GM18517 (cell line): ENCODE measurements around the gene TUT1.
"Not testable (repeated sequence)": the region's sequence is repeated elsewhere in the genome, so short reads cannot be mapped to it uniquely, and the experiment has no call there.

ENCODE experiments used
- ATAC-seq: cut with Tn5 transposase; IDR thresholded peaks from one replicate; pipeline ENCODE4 v1.9.1; 2021; ENCODE audit warnings: mild to moderate bottlenecking, moderate library complexity; ENCODE audit not compliant: unreplicated experiment

TUT1 gene

GRCh38 chr11:62591448-62592145 lies at the start of gene TUT1:
TSS of gene TUT1 (minus strand) at chr11:62591523. CDS start at chr11:62591485, 38 bp downstream.
- peak; percentile 79 for ATAC-seq

GRCh38 chr11:62632492-62632891 lies 41.2 kb upstream of the TUT1 start:
- ATAC-seq = no peak

GRCh38 chr11:62627713-62628112 lies 36.4 kb upstream of the TUT1 start:
- ATAC-seq = no peak

GRCh38 chr11:62622476-62623089 lies 31.3 kb upstream of the TUT1 start:
- ATAC-seq = no peak

- peak; percentile 90 for ATAC-seq
Measured at GRCh38 chr11:62621567-62622470, 30.5 kb upstream of the TUT1 start, which contains the start of gene B3GAT3. TSS of gene B3GAT3 (minus strand) at chr11:62621986. CDS start at chr11:62621947, 39 bp downstream.

GRCh38 chr11:62621027-62621566 lies 29.8 kb upstream of the TUT1 start:
- no peak for ATAC-seq

- not testable (repeated sequence) for ATAC-seq
Measured at GRCh38 chr11:62616957-62617356, 25.6 kb upstream of the TUT1 start.

- ATAC-seq = no peak
Measured at GRCh38 chr11:62615521-62615920, 24.2 kb upstream of the TUT1 start.

- ATAC-seq = no peak
Measured at GRCh38 chr11:62614275-62614674, 23.0 kb upstream of the TUT1 start.

GRCh38 chr11:62613291-62613778 lies 22.0 kb upstream of the TUT1 start:
- no peak for ATAC-seq

- peak; percentile 71 for ATAC-seq
Measured at GRCh38 chr11:62612366-62613290, 21.3 kb upstream of the TUT1 start, which contains the start of the genes EML3 and ROM1. TSS of gene EML3 (minus strand) at chr11:62612775. CDS start at chr11:62612457, 318 bp downstream. TSS of gene ROM1 (plus strand) at chr11:62613257. CDS start at chr11:62613282, 25 bp downstream.

GRCh38 chr11:62611705-62612365 lies 20.5 kb upstream of the TUT1 start:
- ATAC-seq = peak; percentile 28

GRCh38 chr11:62610814-62611704 lies 19.7 kb upstream of the TUT1 start:
- no peak for ATAC-seq

- ATAC-seq = no peak
Measured at GRCh38 chr11:62610403-62610802, 19.1 kb upstream of the TUT1 start.

- no peak for ATAC-seq
Measured at GRCh38 chr11:62608776-62609175, 17.5 kb upstream of the TUT1 start.

GRCh38 chr11:62607714-62608113 lies 16.4 kb upstream of the TUT1 start:
- ATAC-seq = no peak

- no peak for ATAC-seq
Measured at GRCh38 chr11:62605902-62606301, 14.6 kb upstream of the TUT1 start.

GRCh38 chr11:62605467-62605866 lies 14.1 kb upstream of the TUT1 start:
- ATAC-seq = no peak
